PC-3 (cell line): ENCODE results near the gene APEX1.

Experiments
- CTCF ChIP-seq: fragments of 300-600 bp; sonication (generic); conservative IDR thresholded peaks from 2 replicates; pipeline ENCODE4 v1.5.1; 2017; ENCODE audit warnings: antibody characterized with exemption, low read depth, mild to moderate bottlenecking, low read length
- EZH2 ChIP-seq: fragments of 300-600 bp; sonication (generic); IDR thresholded peaks from one replicate; pipeline ENCODE4 v1.6.1; 2017; ENCODE audit warnings: antibody characterized with exemption, mild to moderate bottlenecking, low read length; ENCODE audit not compliant: unreplicated experiment
- EZH2phosphoT487 ChIP-seq: fragments of 300-600 bp; sonication (generic); IDR thresholded peaks from 2 replicates; pipeline ENCODE4 v1.6.1; 2018; ENCODE audit warnings: mild to moderate bottlenecking, antibody characterized with exemption, low read length, borderline replicate concordance

GRCh38 chr14:20435582-20436362 is 19.3 kb upstream of the APEX1 start, which contains the start of gene KLHL33:
- no peak for TF ChIP-seq EZH2
- no peak for TF ChIP-seq CTCF
- TF ChIP-seq EZH2phosphoT487, result no peak
